Keratinocyte (primary cell): Measurements from ENCODE around the gene FLNB. TPM values are rescaled to one million over a fixed set of nuclear protein-coding genes. Genes with fewer than 3 reads are reported as not detected.
A peak's percentile ranks its signal among the peaks of the same experiment; 100 is the strongest.

Experiments
- DNase-seq: peaks from one replicate; pipeline ENCODE4 v3.0.0-alpha.2; 2011; ENCODE audit warnings: low read depth, missing footprints, low spot score
- FAIRE-seq: peaks from 2 replicates; lab custom pipeline; 2011; peaks lifted over from hg19 to GRCh38; lab: Jason Lieb, UNC
- H2AFZ ChIP-seq: 2 replicates; pipeline ENCODE4 v1.6.0; 2012; ENCODE audit warnings: low read length, control low read depth, inconsistent platforms; ENCODE audit not compliant: control insufficient read depth
- H3K27ac ChIP-seq: 2 replicates; pipeline ENCODE4 v1.5.1; 2011; ENCODE audit warnings: low read length; ENCODE audit not compliant: control insufficient read depth, insufficient read depth
- H3K27me3 ChIP-seq: 3 replicates; pipeline ENCODE4 v1.6.0; 2011; ENCODE audit warnings: low read length; ENCODE audit not compliant: control insufficient read depth, insufficient read depth; ENCODE audit errors: extremely low read depth
- H3K36me3 ChIP-seq, 2 experiments: 2 replicates in 1 of 2; 3 replicates in 1 of 2; pipeline ENCODE4 v1.5.1; 2011; ENCODE audit warnings: low read length in 2 of 2, mild to moderate bottlenecking in 1 of 2; ENCODE audit not compliant: control insufficient read depth in 2 of 2, insufficient read depth in 2 of 2; ENCODE audit errors: extremely low read depth in 1 of 2
- H3K4me1 ChIP-seq: 3 replicates; pipeline ENCODE4 v1.5.1; 2011; ENCODE audit warnings: low read length; ENCODE audit not compliant: control insufficient read depth, insufficient read depth; ENCODE audit errors: extremely low read depth
- H3K4me2 ChIP-seq: 3 replicates; pipeline ENCODE4 v1.6.0; 2011; ENCODE audit warnings: low read depth, low read length; ENCODE audit not compliant: control insufficient read depth, insufficient read depth; ENCODE audit errors: extremely low read depth
- H3K4me3 ChIP-seq, 3 experiments: fragments of 200-600 bp in 1 of 3; sonication (generic) in 1 of 3; 2 replicates in 2 of 3; 3 replicates in 1 of 3; pipeline ENCODE4 v1.5.1; 2011 to 2016; ENCODE audit warnings: low read length in 3 of 3, mild to moderate bottlenecking in 3 of 3, control low read depth in 2 of 3, inconsistent platforms in 1 of 3, low read depth in 1 of 3, mixed read lengths in 1 of 3, mixed run types in 1 of 3, moderate library complexity in 1 of 3; ENCODE audit not compliant: control insufficient read depth in 2 of 3, insufficient read depth in 2 of 3; ENCODE audit errors: extremely low read depth in 1 of 3
- H3K79me2 ChIP-seq: 2 replicates; pipeline ENCODE4 v1.6.0; 2012; ENCODE audit warnings: low read length; ENCODE audit not compliant: control insufficient read depth, insufficient read depth
- H3K9ac ChIP-seq: 3 replicates; pipeline ENCODE4 v1.6.0; 2011; ENCODE audit warnings: low read length; ENCODE audit not compliant: control insufficient read depth, insufficient read depth; ENCODE audit errors: extremely low read depth
- H3K9me1 ChIP-seq: 3 replicates; pipeline ENCODE4 v1.6.0; 2011; ENCODE audit warnings: low read length; ENCODE audit not compliant: control insufficient read depth, insufficient read depth; ENCODE audit errors: extremely low read depth
- H3K9me3 ChIP-seq: 2 replicates; pipeline ENCODE4 v1.5.1; 2012; ENCODE audit warnings: low read depth, low read length; ENCODE audit not compliant: control insufficient read depth
- H4K20me1 ChIP-seq: 3 replicates; pipeline ENCODE4 v1.6.0; 2011; ENCODE audit warnings: low read length; ENCODE audit not compliant: control insufficient read depth, insufficient read depth; ENCODE audit errors: extremely low read depth
- CTCF ChIP-seq, 3 experiments: IDR thresholded peaks in 1 of 3; conservative IDR thresholded peaks in 1 of 3; optimal IDR thresholded peaks in 1 of 3; 2 replicates in 2 of 3; 3 replicates in 1 of 3; pipeline versions ENCODE3 to v1.5.1; 2011; ENCODE audit warnings: low read length in 3 of 3, mild to moderate bottlenecking in 3 of 3, moderate library complexity in 2 of 3, control low read depth in 1 of 3, inconsistent platforms in 1 of 3; ENCODE audit not compliant: insufficient read depth in 2 of 3; ENCODE audit errors: extremely low read depth in 1 of 3
- EZH2 ChIP-seq: IDR thresholded peaks from one replicate; pipeline ENCODE4 v1.6.1; 2012; ENCODE audit warnings: inconsistent platforms, mild to moderate bottlenecking, low read length, moderate library complexity
- dilution Hi-C: fragments of 300-500 bp; cut with MboI; formaldehyde crosslinking; loops from one replicate; pipeline ENCODE4 v1.7.0; 2020; ENCODE audit warnings: low sequenced_read_pairs; ENCODE audit not compliant: extremely low pct_ligation_motif_present
- polyA plus RNA-seq, 5 experiments: library from polyadenylated mRNA; depleted of rRNA in 3 of 5; stranded (reverse) in 3 of 5; stranded (forward) in 1 of 5; unstranded in 1 of 5; fragments of >200 nt; gene quantifications; 1 replicate in 1 of 5; 2 replicates in 3 of 5; 3 replicates in 1 of 5; pipeline versions ENCODE4 v1.2.1 to v1.2.3, GENCODE V29; 2011 to 2012; ENCODE audit warnings: missing spikeins in 2 of 5, low read depth in 1 of 5, low replicate concordance in 1 of 5

The FLNB gene
- polyA plus RNA-seq, 1 donor (not counting 4 experiments of a cell fraction or from before 2014, with no cell fraction given): 289 TPM

DNA sequence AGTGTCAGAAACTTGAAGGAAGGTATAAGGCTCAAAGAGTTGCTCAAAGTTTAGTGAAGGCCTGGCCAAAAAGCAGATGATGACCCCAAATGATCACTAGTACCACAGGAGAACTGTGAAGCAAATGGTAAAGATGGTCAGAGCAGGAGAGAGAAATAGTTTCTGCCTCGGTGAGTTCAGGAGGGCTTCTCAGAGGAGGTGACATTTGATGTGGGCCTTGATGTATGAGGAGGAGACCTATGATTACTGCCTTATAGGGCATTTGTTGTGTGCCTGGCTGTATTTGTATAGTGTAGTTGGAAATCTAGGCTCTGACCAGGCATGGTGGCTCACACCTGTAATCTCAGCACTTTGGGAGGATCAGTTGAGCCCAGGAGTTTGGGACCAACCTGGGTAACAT is 152.2 kb downstream of the FLNB start:
- H2AFZ ChIP-seq: no peak overlapping the region
- DNase-seq (no peak), FAIRE-seq (peak; percentile 13)
- H3K9me1 ChIP-seq: no peaks in the 10 kb centered on the region
- no peak overlapping the region for H3K27ac ChIP-seq
- peaks cover 60 to 85% of the 10 kb centered on the region in 2 experiments for H3K36me3 ChIP-seq
- H3K9me3 ChIP-seq: no peaks in the 10 kb centered on the region
- no peak overlapping the region for H3K9ac ChIP-seq
- dilution Hi-C loops: no loop called here
- peaks cover 5% of the 10 kb centered on the region for H3K79me2 ChIP-seq
- no peaks in the 10 kb centered on the region for H3K27me3 ChIP-seq
- TF ChIP-seq CTCF (optimal IDR thresholded peaks at IDR 0.05 in 1 of 3, IDR thresholded peaks at IDR 0.05 in 1 of 3, conservative IDR thresholded peaks at IDR 0.05 in 1 of 3; ENCODE audit: extremely low read depth in 1 of 3, insufficient read depth in 2 of 3, low read length in 3 of 3) (no peak), EZH2 (no peak)
- H4K20me1 ChIP-seq: peaks cover 8% of the 10 kb centered on the region
- H3K4me1 ChIP-seq: peaks cover 39% of the 10 kb centered on the region
- no peak overlapping the region for H3K4me3 ChIP-seq
- no peak overlapping the region for H3K4me2 ChIP-seq

DNA sequence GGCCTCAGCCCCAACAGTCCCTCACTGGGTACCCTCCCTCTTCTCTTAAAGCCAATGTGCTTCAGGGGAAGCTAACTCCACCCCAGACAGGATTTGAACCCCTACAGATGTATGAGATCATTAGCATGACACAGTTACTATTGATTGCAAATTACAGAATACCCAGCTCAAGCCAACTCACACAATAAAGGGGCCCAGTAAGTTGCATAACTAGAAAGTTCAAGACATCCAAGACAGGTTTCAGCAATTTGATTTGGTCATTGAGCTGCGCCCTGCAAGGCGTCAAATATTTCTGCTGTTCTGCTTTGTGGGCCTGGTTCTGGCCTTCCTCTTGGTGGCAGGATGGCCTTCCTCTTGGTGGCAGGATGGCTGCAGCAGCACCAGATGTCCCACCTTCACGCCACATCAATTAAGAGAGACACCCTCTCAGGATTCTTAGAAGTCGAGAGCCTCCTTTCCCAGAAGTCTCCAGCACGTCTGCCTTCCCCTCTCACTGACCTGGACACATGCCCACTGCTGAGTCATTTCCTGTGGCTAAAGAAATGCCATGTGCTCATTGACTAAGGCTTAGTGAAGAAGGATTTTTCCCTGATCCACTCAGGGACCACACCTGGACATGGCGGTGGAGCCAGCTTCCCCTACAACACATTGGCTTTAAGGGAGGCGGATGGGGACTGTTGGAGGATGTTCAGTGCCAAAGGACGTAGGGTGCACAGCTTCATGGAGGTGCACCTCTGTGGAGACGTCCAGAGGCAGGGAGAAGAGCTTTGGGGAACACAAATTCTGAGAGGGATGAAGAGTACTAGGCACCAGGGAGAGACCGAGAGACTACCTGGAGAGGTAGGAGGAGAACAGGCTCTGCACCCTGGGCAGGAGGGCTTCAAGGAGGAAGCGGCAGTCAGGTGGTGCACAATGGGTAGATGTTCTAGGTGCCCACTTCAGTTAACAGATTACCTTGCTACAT is 153.5 kb downstream of the FLNB start:
- Histone ChIP-seq H3K79me2 (peaks cover 5% of the 10 kb centered on the region), H3K4me3 (no peak overlapping the region), H3K4me1 (peaks cover 39% of the 10 kb centered on the region), H3K27me3 (no peaks in the 10 kb centered on the region), H3K4me2 (no peak overlapping the region), H2AFZ (no peak overlapping the region), H3K9ac (peak overlapping the region; percentile 24), H3K9me3 (no peaks in the 10 kb centered on the region), H3K36me3 (peaks cover 55 to 76% of the 10 kb centered on the region in 2 experiments), H3K9me1 (no peaks in the 10 kb centered on the region), H3K27ac (peak overlapping the region; percentile 78), H4K20me1 (peaks cover 8% of the 10 kb centered on the region)
- DNase-seq (no peak), FAIRE-seq (peak; percentile 93)
- dilution Hi-C loops: no loop called here
- TF ChIP-seq EZH2: no peak
- TF ChIP-seq CTCF (optimal IDR thresholded peaks at IDR 0.05 in 1 of 3, IDR thresholded peaks at IDR 0.05 in 1 of 3, conservative IDR thresholded peaks at IDR 0.05 in 1 of 3; ENCODE audit: extremely low read depth in 1 of 3, insufficient read depth in 2 of 3, low read length in 3 of 3): no peak
